HL-60/S4 (cell line): ENCODE results near the gene ANKRD23.
"Not testable (repeated sequence)": the region's sequence is repeated elsewhere in the genome, so short reads cannot be mapped to it uniquely, and the experiment has no call there.

ENCODE experiments used
- in situ Hi-C: fragments of 300-500 bp; cut with MboI; formaldehyde crosslinking; loops from 2 replicates; pipeline ENCODE4 v1.14.3; 2022; ENCODE audit warnings: low sequenced_read_pairs

Gene ANKRD23

DNA sequence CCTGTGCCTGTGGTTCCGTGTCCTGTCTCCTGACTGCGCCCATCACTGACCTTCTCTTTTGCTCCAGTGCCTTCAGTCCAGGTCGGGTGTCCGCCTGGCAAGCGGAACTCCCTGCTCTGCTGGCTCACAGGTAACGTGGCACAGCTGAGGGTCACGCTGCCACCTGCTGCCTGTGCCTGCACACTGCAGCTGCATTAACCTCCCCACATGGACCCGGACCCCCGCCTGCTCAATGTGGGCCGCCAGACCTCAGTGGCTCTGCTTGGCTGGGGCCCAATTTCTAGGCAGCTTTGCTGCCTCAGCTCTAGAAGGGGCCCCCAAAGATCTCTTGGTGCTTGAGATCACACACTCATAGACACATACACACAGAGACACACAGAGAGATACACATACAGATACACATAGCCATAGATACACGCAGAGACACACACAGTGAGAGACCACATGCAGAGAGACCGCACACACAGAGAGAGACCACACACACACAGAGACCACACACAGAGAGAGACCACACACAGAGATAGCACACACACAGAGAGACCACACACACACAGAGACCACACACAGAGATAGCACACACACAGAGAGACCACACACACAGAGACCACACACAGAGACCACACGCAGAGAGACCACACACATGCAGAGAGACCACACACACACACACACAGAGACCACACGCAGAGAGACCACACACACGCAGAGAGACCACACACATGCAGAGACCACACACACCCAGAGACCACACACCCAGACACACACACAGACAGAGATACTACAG is 42.6 kb downstream of the ANKRD23 start:
- in situ Hi-C loops, result no loop called here

DNA sequence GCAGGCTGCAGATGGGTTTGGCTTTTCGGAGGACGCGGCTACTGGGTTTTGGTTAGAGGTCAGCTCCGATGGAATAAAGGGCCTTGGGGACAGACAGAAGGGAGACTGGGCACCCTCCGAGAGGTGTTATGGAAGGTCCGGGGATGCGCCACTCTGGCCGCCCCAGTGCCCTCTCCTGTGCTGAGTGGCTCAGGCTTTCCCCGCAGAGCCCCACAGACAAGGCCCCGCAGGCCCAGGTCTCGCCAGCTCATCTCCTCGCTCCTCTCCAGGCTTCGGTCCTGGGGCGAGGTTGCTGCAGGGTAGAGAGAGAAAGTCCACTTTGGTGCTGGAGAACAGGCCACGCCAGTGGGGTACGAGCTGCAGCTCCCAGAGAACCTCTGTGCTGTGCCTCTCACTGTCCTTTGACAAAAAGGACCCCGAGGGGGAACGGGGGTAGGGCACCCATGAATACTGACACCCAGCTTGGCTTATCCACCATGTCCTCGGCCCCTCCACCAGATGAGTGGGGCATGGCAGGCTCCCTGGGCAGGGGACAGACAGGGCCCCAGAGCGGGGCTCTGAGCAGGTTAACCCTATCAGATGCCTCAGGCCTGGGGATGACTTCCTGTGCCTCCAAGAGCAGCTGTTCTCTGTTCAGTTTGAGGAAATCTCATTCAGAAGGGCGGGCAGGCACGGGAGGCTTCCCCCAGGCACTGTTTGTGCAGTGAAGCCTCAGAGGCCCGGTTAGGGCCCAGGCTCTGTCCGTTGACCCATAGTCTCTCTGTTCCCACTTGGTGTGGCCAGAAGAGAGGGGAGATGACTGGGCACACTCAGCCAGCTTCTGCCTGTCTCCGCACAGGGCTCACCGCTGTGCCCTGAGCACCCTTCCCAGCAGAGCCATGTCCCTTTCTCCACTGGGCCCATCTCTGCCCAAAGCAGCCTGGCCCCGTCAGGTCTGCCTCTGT is 43.5 kb downstream of the ANKRD23 start:
- in situ Hi-C loops, result no loop called here

DNA sequence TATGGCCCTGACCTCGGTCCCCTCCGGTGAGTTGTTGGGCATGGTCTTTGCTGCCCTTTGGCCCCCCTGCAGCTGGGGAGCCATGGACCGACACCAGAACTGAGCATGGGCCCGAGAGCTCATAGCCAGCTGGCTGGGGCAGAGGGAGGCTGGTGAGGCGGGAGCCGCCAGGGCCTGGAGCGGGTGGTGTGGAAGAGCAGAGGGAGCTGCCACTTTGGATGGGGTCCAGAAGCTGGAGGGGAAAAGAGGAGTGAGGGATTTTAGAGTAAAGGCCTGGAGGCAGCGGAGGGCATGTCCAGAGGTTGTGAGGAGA is 44.2 kb downstream of the ANKRD23 start:
- in situ Hi-C loops, result no loop called here

DNA sequence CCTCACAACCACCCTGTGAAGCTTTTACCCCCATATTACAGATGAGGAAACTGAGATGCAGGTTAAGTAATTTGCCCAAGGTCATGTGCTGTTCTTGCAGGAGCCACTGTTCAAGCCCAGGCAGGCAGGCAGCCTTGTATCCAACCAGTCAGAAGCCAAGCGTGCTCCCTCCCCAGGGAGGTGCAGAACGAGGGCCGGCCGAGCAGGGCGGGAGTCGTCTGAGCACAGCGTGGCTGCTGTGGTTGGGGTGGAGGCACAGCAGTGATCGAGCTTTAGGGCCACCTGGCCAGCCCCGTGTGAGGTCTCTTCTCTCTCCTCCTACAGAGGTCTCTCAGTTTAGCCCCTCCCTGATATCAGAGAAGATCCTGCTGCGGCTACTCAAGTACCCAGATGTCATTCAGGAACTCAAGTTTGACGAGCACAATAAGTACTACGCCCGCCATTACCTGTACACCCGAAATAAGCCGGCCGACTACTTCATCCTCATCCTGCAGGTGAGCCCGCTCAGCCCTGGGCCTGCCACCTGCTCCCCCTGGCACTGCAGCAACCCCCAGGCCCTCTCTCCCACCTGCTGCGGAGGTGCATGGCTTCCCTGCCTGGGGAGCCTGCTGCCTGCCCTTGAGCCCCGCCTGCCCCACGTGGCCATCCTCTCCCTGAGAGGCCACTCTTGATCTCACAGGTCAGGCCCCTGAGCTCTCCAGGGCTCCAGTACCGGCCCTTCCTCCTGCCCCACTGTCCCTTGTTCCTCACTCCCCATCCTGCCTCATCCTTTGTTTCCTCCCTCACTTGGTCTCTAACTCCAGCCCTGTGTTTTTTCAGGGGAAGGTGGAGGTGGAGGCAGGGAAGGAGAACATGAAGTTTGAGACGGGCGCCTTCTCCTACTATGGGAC is 44.8 kb downstream of the ANKRD23 start:
- in situ Hi-C loops, result no loop called here

DNA sequence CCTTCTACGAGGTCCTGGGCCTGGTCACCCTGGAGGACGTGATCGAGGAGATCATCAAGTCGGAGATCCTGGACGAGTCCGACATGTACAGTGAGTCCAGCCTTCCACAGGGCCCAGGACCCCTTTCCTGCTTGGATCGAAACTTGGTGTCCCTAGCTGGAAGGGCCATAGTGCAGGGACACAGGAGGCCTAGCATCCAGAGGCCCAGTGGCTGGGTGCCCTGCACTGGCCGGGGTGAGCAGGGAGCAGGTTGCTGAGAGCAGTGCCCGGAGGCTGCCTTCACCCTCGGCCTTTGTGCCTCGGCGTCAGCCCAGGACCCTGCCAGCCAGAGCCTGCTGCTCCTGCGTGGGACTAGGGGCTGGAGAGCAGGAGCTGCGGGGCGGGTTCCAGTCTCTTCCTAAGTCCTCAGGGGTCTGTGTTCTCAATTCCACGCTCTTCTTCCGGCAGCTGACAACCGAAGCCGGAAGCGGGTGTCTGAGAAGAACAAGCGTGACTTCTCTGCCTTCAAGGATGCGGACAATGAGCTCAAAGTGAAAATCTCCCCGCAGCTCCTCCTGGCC is 46.7 kb downstream of the ANKRD23 start:
- in situ Hi-C loops, result no loop called here

DNA sequence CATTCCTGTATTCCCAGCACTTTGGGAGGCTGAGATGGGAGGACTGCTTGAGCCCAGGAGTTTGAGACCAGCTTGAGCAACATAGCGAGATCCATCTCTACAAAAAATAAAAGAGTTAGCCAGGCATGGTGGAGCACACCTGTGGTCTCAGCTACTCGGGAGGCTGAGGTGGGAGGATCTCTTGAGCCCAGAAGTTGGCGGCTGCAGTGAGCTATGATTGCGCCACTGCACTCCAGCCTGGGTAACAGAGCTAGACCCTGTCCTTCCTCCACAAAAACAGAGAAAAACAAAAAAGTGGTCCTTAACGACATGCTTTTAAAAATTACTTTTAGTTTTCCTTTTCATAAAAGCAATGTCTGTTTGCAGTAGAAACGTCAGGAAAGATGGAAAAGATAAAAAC is 47.3 kb downstream of the ANKRD23 start:
- in situ Hi-C loops, result not testable (repeated sequence)

DNA sequence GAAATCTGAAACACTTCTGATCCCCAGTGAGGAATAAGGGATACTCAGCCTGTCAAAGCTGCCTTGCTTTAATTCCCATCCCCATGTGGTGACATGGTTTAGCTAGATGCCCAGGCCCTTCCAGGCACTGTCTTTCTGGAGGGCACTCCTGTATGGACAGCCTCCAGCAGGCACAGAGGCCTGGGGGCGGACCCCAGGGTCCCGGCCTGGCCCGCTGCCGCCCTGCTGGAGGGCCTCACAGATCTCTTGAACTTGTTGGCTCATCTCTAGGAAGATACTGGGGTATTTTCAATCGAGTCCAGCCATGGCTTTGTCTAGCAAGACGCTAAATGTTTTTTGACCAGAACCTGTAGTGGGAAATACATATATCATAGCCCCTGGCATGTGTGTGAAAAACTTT is 48.7 kb downstream of the ANKRD23 start:
- in situ Hi-C loops, result no loop called here

DNA sequence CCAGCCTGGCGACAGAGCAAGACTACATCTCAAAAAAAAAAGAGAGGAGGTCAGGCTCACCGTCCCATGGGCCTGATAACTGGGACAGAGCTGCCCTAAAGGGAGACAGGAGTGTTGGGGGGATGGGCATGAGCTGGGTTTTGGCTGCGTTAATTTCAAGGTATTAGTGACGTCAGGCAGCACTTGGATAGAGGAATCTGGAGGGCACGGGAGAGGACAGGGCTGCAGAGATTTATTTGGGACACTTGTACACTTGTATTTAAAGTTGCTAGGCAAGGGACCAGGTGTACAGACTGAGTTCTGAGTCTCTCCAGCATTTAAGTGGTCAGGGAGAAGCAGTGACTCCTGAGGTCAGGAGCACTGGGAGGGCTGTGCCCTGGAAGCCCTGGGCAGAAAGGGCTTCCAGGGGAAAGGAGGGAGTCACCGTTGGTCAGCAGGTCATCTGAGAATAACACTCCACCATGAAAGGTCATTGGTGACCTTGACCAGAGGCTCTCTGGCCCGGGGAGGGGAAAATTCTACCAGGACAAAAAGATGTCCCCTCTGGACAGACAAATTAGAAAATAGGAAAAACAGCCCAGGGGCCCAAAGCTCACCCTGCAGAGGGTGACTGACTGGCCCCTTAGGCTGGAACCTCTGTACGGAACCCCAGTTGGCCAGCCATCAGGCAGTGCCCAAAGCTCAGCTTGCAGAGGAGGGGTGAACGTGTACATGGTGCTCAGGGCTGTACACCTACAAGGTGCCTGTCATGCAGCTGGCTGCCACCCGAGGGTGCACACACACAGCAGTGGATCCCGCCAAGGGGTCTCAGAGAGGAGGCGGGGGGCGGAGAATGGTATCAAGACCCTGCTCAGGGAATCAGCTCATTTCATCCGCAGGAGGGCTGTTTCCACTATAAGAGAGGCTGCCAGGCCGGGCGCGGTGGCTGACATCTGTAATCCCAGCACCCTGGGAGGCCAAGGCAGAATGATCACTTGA is 50.8 kb downstream of the ANKRD23 start:
- in situ Hi-C loops, result no loop called here

DNA sequence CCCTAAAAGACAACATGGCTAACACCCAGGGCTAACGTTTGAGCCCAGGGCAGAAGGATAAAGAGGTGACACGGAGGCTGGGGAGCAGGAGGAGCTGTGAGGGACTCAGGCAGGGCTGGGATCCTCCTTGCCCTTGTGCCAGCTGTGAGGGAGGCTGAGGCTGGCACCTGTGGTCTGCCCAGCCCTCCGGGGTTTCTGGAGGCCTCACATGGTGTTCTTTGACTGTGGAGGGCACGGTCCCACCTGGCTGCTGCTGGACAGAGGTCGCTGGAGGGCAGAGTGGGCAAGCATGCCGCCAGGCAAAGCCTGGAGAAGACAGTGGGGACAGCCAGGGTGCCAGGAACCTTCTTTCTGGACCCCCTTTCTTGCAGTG is 54.6 kb downstream of the ANKRD23 start:
- in situ Hi-C loops, result no loop called here

DNA sequence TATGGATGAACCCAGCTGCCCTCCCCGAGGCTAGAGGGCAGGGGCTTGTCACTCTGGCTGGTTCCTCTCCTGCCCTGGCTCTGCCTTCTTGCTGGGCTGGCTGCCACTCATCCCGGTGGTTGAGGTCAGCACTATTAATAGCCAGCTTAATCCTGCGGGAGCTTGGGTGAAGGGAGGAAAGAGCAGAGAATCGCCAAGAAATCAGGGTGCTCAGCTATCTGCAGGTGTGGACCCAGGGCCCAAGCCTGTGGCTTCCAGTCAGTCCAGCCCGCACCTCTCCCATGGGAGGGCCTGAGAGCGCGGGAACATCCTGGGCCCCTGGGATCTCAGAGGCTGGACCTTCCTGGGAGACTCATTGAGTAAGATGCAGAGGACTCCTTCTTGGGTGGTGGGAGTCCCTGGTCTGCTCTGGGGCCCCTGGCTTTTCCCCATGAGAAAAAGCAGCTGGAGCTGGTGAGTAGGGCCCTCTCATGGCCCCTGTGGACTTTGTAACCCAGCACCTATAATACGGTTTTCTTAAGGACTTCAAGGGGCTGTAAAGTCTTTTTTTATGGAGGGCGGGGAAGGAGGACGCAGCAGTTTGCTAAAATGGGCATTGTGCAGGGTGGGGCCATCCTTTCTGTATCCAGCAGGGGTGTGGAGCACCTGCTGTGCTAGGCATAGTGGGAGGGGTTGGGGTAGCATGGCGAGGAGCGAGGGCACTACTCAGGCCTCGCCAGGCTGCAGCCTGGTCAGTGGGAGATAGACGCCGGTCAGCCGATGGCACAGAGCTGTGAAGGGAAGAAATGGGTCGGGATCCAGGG is 55.2 kb downstream of the ANKRD23 start:
- in situ Hi-C loops, result no loop called here
